ENCODE measurements around the gene RPS15. TPM values are rescaled to one million over a fixed set of nuclear protein-coding genes. Genes with fewer than 3 reads are reported as not detected.

The RPS15 gene
- total RNA-seq, 1 experiment from 2014 or later: 1,862 TPM

DNA sequence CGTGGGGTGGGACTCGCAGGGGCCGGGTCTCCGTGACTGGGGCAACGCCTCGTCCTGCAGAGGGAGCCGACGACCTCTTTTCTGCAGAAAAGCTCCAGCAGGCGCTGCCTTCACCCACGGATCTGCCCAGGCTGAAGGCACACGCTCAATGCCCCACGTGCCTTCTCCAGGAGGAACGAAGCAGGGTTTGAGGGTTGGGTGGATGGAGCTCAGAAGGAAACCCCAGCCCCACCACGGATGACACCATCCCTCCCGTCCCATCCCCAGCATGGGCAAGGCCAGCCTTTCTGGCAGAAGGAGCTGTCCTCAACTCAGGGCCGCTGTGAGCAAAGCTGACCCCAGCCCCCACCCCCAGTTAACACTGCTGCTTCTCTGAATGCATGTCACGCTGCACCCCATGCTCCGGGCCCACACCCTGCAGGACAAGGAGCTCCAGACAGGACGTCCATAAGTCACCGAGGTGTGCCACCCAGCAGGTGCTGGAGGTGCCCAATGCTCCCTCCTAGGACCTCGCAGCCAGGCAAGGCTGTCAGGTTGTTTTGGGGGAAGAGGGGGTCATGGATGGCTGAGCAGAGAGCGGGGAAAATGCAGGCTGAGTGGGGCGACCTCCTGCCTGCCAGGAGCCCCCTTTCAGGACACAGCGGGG, 33.4 kb downstream of the RPS15 start:
- RAD21 ChIA-PET (ENCODE audit: low non-redundant PET in 1 of 2, low total read pairs in 2 of 2, uncharacterized antibody in 2 of 2, unreplicated experiment in 2 of 2): interaction anchor here in 1 of 2 experiments (0.7 kb wide), 1 partner anchor 64 kb away, joined by 3 read pairs; no protein-coding TSS in a partner anchor
- peaks cover 22% of the 10 kb centered on the region; the same call in 1 of the 2 replicates for H3K79me2 ChIP-seq (ENCODE audit: insufficient read depth, low read length)
- peak overlapping the region; percentile 57 to 66 for H3K4me3 ChIP-seq (replicated peaks in 1 of 2; ENCODE audit: low read depth in 1 of 2, low read length in 2 of 2)
- POLR2A ChIA-PET: interaction anchor here (1.0 to 2.4 kb wide), 5 partner anchors 16 to 340 kb away, joined by 3 to 8 read pairs (median 5); partner anchors contain the start of gene REEP6
- H3K4me2 ChIP-seq (ENCODE audit: low read length): peak overlapping the region; percentile 96
- H3K36me3 ChIP-seq (ENCODE audit: control insufficient read depth in 1 of 2, insufficient read depth in 2 of 2, low read length in 2 of 2): peaks cover 0 to 3% of the 10 kb centered on the region in 2 experiments; a peak in 1 of 4 replicates
- no peaks in the 10 kb centered on the region for H3K27me3 ChIP-seq (ENCODE audit: insufficient read depth, low read length)
- H3K9ac ChIP-seq (ENCODE audit: low read length): peak overlapping the region; percentile 60
- DNase-seq (ENCODE audit: low read depth, low spot score): no peak
- peak; percentile 9 for ATAC-seq
- peaks cover 19 to 39% of the 10 kb centered on the region in 2 experiments for H3K4me1 ChIP-seq (ENCODE audit: control insufficient read depth in 1 of 2, insufficient read depth in 2 of 2, low read length in 2 of 2)
- H2AFZ ChIP-seq (ENCODE audit: low read depth, low read length, poor library complexity, severe bottlenecking): no peak overlapping the region
- no peaks in the 10 kb centered on the region for H4K20me1 ChIP-seq (ENCODE audit: insufficient read depth)
- intact Hi-C loops (cut with micrococcal nuclease): no loop called here
- CTCF ChIA-PET: interaction anchor here (0.9 to 1.7 kb wide), 3 partner anchors 16 to 156 kb away, joined by 3 to 7 read pairs (median 3); no protein-coding TSS in a partner anchor
- H3K9me2 ChIP-seq (ENCODE audit: insufficient read depth): no peaks in the 10 kb centered on the region
- peak overlapping the region; percentile 91; the same call in 1 of the 2 replicates for H3K27ac ChIP-seq (ENCODE audit: low read depth, low read length)
- TF ChIP-seq, protein P1, sequence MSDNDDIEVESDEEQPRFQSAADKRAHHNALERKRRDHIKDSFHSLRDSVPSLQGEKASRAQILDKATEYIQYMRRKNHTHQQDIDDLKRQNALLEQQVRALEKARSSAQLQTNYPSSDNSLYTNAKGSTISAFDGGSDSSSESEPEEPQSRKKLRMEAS (IDR thresholded peaks at IDR 0.05): peak; percentile 38; the same call in 1 of the 2 replicates
- TF ChIP-seq EZH2phosphoT487 (IDR thresholded peaks at IDR 0.05; ENCODE audit: borderline replicate concordance): no peak
- TF ChIP-seq, protein P2, sequence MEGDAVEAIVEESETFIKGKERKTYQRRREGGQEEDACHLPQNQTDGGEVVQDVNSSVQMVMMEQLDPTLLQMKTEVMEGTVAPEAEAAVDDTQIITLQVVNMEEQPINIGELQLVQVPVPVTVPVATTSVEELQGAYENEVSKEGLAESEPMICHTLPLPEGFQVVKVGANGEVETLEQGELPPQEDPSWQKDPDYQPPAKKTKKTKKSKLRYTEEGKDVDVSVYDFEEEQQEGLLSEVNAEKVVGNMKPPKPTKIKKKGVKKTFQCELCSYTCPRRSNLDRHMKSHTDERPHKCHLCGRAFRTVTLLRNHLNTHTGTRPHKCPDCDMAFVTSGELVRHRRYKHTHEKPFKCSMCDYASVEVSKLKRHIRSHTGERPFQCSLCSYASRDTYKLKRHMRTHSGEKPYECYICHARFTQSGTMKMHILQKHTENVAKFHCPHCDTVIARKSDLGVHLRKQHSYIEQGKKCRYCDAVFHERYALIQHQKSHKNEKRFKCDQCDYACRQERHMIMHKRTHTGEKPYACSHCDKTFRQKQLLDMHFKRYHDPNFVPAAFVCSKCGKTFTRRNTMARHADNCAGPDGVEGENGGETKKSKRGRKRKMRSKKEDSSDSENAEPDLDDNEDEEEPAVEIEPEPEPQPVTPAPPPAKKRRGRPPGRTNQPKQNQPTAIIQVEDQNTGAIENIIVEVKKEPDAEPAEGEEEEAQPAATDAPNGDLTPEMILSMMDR (IDR thresholded peaks at IDR 0.05 in 2 of 3, conservative IDR thresholded peaks at IDR 0.05 in 1 of 3; ENCODE audit: borderline replicate concordance in 1 of 3, insufficient read depth in 1 of 3, low read depth in 2 of 3, low read length in 2 of 3): peak in 2 of 3 experiments; percentile 24 to 37; a peak in 3 of 6 replicates
- TF ChIP-seq RAD21 (IDR thresholded peaks at IDR 0.05; ENCODE audit: low read depth): no peak
- H3K9me3 ChIP-seq (ENCODE audit: control insufficient read depth in 1 of 2, insufficient read depth in 1 of 2, low read depth in 1 of 2, low read length in 2 of 2): no peaks in the 10 kb centered on the region
- no TSS peak for BruUV-seq (replicated peaks)
